Measurements from ENCODE around the gene ASS1.
"Not testable (repeated sequence)": the region's sequence is repeated elsewhere in the genome, so short reads cannot be mapped to it uniquely, and the experiment has no call there.

The ASS1 gene

DNA sequence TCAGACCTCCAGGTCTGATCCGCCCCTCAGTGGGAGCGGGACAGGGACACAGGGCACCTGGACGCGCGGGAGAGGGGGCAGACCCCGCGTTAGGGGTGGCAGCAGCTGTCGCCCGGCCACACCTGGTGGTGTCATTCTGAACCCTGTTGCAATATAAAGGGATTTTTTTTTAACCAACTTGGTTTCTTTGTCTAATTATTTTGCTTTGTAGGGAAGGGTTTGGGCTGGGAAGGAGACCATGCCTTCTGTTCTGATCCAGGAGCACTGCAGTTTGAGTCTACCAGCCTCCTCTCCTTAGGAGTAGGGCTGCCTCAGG lies 10.9 kb upstream of the ASS1 start:
- no peak for DNase-seq (ENCODE audit: low read depth in 2 of 2)

DNA sequence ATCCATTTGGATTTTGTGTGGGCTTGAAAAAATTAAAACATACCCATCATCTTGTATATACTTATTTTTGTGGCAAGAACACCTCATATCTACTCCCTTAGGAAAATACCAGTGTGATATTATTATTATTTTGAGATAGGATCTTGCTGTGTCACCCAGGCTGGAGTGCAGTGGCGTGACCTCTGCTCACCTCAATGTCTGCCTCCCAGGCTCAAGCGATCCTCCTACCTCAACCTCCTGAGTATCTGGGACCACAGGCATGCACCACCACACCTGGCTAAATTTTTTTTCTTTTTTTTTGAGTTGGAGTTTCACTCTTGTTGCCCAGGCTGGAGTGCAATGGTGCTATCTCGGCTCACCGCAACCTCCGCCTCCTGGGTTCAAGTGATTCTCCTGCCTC lies 10.1 kb upstream of the ASS1 start:
- not testable (repeated sequence) for DNase-seq (ENCODE audit: low read depth in 2 of 2)

DNA sequence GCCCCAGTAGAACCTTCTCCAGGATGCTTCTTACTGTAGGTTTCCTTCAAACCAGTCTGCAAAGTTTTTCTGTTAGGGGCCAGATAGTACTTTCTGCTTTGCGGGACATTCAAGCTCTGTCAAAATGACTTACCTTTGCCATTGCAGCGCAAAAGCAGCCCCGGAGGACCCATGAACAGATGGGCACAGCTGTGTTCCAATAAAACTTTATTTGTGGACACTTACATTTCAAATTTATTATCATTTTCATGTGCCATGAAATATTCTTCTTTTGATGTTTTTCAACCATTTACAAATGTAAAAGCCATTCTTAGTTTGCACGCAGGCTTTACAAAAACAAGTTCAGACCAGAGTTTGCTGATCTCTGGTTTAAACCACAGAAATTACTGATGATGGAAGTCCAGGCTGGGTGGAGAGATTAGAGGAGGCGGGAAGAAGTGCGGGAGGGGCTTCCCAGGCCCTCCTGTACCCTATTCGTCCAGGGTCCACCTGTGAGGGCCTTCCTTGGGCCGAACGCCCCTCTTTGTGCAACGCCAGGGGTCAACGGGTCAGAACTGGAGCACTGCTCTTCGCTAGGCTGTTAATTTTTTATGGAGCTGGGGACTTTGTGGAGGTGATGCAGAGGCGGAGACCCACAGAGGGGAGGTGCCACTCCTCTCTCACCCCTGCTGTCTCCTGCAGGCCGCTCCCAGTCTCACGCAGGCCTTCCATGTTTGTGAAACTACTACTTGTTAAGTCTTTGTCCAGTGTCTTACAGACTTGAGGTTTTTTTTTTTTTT lies 7.6 kb upstream of the ASS1 start:
- no peak for DNase-seq (ENCODE audit: low read depth in 2 of 2)

DNA sequence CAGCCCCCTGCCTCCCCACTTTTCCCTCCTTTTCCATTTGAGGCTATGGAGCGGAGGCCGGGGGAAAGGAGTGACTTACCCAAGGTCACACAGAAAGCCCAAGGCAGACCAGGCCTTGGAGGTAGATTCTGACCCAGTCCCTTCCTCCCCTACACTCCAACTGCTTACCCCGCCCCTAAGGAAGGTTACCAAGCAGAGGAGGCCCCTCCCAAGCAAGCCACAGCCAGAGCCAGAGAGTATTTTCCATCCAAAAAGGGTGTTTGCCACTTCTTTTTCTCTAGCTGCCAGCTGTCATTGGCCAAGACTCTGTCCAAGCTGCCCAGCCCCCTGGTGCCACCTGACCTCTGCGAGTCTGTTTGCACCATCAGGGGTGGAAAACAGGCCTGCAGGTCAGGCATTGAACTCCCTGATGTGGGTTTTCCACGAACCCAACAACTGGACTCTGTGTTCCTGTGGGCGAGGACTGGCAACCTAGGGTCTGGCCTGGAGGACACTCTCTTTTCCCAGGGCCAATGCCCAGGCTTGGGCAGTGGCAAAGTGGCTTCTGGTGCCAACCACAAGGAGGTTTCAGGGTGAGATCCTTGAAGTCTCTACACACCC lies 6.3 kb upstream of the ASS1 start:
- DNase-seq (ENCODE audit: low read depth in 2 of 2), result no peak

DNA sequence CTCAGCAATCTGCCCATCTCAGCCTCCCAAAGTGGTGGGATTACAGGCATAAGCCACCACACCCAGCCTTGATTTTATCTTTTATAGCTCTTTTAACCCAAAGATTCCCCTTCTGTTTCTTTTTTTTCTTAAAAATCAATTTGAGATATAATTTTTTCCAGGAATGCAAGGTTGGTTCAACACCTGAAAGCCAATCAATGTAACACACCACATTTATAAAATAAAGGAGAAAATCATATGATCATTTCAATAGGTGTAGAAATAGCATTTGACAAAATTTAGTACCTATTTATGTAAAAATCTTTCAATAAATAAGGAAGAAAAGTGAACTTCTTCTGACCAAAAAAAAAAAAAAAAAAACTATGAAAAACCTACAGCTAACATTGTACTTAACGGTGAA lies 3.7 kb upstream of the ASS1 start:
- DNase-seq (ENCODE audit: low read depth in 2 of 2), result no peak

DNA sequence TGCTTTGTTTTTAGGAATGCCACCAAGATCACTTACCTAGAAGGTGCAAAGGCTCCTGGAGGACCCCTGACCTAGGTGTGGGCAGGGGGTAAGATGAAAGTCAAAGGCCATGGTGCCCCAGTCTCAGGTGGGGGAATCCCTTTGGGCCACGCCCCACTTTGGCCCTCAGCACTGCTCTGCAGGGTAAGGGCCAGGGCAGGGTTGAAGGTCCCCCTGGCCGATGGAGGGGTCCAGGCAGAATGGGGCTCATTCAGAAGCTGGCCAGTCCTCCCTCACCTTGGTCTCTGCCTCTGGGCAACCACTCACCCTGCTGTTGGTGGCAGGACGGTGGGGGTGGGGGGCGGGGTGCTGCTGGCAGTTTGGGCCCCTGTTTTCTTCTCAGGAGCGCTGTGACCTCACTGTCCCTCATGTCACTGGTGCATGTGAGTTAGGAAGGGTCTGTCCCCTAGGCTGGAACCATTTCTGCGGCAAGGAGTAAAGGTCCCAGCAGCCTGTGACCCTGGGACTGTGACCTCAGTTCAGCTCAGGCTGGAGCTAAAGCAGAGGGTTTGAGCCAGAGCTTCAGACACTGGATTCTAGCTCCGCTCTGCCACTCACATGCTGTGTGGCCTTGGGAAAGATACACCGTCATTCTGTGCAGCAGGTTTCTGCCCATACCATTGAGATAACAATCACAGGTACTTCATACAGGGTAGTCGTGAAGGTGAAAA lies 1.9 kb upstream of the ASS1 start:
- no peak for DNase-seq (ENCODE audit: low read depth in 2 of 2)

DNA sequence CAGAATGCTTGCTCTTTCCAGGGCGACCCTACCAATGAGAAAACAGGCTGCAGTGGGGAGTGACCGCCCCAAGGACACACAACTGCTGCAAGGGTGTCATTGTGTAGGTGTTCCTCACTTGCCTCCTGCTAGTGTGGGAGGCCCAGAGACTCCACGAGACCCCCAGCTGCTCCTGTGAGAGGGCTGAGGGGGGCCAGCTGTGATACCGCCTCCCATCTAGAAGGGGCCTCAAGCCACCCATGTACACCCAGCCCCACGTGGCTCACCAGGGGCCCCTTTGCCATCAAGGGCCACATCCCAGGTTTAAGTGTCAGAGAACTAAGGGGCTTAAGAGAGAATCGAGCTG lies 1.3 kb upstream of the ASS1 start:
- DNase-seq (ENCODE audit: low read depth in 2 of 2), result no peak

DNA sequence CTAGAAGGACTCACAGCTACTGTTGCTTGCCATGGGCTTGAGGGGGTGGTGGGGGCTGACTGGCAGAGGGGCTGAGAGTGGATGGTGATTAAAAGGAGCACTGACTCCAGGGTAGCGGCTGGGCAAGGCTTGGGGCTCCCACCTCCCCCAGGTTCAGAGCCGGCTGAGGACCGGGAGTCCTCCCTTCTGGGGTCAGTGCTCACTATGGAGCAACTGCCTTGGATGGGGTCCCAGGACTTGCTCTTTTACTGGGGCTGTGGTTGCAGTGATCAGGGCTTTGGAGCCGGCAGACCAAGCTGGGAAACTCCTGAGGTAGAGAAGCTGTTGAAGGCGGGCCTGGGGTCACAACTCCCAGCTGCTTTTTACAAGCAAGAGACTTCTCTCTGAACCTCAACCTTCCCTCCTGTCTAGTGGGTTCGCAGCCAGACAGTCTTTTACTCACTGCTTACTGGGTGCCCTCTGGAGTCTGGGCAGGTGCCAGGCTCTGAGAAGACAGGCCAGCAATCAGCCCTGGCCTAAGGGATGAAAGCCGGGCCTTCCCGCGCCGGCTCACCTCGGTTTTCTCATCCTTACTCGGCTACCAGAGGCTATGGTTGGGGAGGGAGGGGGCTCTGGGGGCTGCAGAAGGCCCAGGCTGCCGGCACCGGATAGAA lies 795 bp upstream of the ASS1 start:
- no peak for DNase-seq (ENCODE audit: low read depth in 2 of 2)

DNA sequence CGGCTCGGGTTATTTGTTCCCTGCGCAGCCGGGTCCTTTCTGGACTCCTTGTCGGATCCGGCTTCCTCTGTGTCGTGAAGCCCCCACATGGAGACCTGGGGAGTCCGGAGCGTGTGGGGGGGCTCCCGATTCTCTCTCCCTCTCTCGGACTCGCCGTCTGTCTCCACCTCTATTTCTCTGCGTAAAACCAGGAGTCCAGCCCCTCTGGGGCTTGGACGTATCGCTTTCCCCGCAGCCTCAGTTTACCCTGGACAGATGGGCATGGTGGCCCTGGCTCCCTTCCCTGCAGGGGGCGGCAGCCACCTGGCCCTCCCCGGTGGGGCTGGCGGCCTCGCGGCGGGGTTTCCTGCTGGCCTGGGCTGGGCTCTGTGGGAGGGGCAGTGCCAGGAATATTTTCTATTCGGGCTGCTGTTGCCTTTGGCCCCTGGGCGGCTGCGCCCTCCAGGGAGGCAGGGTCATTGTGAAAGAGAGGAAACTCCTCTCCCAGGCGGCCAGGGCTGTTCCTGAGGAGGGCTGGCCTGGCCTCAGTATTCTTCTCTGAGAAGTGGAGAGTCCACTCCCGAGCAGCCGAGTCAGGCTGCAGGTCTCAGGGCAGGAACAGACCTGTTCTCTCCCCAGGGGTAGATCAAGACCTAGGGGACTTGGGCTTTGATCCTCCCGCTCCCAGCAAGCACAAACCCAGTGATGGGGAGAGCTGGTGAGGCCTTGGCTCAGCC lies 665 bp downstream of the ASS1 start:
- no peak for DNase-seq (ENCODE audit: low read depth in 2 of 2)

DNA sequence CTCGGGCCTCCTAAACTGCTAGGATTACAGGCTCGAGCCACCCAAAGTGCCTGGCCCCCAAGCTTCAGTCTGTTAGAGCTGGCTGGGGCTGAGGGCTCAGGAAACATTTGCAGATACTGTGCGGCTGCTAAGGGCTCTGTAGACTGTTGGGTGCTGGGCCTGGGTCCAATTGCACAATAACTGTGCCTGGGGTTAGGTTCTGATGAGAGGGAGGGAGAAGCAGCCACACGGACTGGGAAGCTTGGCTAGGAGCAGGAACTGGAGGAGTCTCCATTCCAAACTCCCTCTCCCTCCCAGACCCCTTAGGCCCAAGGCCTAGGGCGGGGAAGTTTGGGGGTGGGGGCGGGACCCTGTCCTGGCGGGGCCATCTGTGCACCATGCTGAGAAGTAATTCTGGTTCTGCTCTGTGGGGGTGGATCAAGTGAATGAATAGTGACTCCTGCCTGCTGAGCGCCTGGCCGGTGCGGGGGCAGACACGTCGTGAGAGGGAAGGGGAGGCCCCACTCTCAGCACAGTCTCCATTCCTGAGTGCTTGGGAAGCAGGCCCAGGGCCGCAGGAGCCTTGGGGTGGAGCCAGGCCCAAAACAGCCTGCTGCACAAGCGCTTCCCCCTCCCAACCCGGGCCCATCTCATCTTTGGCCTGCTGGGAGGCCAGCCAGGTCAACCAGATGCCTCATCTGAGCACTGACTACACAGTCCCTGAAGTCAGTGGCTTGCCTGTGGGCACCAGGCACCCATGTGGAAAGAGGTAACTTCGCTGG lies 1.5 kb downstream of the ASS1 start:
- peak; percentile 67 to 72 for DNase-seq (ENCODE audit: low read depth in 2 of 2)

DNA sequence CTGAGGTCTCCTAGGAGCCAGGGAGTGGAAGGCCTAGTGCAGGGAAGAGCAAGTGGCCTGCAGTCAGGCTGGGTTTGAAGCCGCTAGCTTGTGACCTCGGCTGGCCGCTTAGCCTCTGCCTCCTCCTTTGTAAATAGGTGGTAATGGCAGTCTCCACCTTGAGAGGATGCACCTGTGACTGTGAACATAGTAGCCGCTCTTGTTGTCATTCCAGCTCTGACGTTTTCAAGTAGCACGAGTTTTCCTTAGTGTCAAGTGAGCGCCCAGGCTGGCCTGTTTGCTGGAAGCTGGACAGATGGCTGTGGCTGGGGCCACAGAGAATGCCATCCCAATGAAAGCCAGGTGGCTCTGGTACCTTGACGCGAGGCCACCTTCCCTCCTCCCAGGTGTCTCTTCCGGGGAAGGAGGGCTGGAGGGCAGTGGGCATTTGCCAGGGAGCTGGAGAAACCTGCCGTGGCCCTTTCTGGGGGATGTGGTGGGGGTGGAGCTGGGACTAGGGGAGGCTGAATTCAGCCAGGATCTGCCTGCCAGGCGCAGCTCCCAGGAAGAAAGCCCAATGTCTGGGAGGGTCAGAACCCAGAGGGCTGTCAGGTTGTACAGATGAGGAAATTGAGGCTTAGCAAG lies 2.5 kb downstream of the ASS1 start:
- DNase-seq (ENCODE audit: low read depth in 2 of 2), result no peak

DNA sequence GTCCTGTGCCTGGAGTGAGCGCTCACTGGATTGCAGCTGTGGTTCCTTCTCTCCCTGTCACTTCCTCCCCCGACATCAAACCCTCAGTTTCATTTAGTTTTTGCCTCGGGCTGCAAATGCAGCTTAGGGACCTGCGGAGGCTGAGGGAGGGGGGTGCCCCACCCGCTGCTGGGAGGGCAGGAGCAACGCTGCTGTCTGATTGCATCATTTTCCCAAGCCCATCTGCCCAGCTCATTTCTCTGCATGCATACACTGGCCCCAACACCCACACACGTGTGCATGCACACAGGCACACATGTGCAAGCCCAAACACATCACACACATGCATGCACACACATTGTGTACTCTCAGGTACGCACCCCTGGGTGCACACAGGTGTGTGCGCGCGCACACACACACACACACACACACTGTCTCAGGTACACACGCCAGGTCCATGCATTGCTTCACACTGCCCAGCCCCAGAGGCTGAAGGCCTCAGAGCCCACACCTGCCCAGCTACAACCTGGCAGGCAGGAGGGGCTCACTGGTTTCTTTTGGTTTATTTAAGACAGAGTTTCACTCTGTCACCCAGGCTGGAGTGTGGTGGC lies 3.4 kb downstream of the ASS1 start:
- peak; percentile 53 for DNase-seq (ENCODE audit: low read depth in 2 of 2)

DNA sequence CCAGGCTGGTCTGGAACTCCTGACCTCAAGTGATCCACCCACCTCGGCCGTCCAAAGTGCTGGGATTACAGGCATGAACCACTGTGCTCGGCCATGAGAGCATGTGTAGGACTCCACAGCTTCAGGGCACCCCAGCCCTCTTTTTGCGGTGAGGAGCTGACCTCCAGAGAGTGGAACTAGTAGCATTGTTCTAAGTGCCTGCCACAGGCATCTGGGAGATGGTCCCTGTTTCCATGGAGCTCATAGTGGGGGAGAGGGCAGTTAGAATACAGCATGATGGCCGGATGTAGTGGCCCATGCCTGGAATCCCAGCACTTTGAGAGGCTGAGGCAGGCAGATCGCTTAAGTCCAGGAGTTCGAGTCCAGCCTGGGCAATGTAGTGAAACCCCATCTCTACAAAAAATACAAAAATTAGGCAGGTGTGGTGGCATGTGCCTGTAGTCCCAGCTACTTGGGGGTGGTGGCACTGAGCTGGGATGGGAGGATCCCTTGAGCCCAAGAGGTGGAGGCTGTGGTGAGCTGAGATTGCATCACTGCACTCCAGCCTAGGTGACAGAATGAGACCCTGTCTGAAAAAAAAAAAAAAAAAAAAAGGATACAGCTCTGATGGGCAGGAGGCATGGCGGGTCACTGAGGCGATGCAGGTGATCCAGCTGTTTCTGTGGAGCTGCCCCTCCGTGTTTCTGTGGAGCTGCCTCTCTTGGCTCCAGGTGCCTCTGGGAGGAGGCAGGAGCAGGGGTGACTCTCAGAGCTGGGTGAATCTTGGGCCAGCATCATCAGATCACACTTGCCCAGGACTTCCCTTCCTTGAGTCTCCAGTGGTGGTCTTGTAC lies 4.2 kb downstream of the ASS1 start:
- no peak for DNase-seq (ENCODE audit: low read depth in 2 of 2)

DNA sequence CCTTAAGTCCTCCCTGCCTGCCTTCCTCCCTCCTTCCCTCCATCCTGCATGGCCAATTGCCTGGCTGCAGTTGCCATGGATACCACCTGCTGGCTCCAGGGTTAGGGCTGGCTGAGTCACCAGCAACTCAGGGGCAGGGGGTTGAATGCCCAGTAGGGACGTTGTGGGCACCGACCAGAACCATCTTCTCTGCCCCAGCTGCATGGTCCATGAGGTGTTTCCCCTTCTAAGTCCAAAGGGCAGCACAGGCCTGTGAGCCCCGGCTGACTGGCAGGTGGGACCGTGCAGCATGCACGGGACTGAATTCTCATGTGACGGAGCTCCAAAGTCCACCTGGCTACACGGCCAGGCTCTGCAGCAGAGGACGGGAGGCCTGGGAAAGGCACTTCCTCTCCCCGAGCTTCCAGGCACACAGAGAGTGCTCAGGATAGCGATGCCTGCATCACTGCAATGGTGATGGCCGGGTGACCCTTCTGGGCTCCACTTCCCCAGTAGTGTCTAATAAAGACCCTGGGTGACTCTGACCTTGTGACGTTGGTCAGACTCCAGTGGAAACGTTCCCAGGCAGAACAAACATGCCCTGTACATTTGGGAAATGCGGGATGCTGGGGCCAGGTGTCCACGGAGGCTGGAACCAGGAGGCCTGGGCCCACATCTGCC lies 5.7 kb downstream of the ASS1 start:
- DNase-seq (ENCODE audit: low read depth in 2 of 2), result no peak

DNA sequence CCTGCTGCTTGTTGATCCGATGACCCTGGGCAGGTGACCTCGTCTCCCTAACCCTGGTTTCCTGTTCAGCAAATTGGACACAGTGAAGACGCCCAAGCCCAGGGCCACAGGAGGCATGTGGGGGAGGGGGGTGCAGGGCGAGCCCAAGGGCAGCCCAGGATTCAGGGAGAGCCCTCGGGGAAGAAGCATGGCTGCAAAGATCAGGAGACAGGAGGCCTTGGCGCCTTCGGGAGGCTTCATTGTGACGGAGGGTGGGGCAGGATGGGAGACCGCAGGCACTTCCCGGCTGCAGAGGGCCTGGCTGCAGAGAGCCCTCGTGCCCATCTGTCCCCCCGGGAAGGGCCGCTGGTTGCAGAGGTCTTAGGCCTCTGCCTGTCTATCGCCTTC lies 6.2 kb downstream of the ASS1 start:
- no peak for DNase-seq (ENCODE audit: low read depth in 2 of 2)

DNA sequence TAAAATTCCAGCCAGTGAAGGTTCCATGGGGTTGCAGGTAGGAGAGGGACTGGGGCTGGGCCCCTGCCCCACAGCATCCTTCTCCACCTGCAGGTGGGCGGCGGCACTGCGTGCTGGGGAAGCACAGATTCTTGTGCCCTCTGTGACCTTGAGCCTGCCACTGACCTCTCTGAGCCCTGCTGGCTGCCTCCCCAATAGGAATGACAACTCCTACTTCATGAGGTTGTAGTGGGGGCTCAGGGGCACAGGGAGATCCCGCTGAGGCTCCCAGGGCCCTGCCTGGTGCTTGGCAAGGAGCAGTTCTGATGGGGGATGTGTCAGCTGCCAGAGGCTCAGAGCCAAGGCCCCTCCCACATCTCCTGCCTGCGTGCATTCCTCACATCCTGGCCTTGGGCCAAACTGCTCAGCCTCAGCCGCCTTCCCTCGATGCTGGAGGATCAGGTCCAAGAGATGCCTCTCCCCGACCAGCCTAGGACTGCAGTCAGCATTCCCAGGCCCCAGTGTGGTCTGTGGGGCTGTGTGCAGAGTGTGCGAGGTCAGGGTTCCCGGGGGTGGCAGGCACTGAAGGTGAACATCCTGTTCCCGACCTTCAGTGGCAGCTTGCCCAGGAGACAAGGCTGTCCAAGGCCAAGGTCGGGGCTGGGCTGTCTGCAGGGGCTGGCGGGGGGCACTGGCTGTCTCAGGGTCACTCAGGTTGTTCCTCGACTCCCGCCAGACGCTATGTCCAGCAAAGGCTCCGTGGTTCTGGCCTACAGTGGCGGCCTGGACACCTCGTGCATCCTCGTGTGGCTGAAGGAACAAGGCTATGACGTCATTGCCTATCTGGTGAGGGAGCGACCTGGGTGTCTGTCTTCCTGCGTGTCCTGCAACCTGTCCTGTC lies 7.0 kb downstream of the ASS1 start:
- peak; percentile 90 to 92 for DNase-seq (ENCODE audit: low read depth in 2 of 2)

DNA sequence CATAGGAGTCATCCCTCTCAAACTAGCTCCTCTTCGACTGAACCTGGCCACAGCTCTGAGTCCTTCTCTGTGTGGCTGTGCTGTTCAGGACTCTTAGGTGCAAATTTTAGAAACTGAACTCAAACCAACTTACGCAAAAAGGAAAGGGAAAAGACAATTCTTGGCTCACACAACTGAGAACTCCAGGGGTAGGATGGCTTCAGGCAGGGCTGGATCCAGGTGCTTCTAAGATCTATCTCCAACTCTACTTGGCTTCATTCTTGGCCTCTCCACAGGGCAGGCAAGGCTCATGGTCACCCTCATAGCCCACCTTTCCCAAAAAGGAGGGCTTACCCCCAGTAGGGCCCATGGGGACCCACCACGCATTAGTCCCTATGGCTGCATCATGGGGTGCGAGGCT lies 8.1 kb downstream of the ASS1 start:
- no peak for DNase-seq (ENCODE audit: low read depth in 2 of 2)

DNA sequence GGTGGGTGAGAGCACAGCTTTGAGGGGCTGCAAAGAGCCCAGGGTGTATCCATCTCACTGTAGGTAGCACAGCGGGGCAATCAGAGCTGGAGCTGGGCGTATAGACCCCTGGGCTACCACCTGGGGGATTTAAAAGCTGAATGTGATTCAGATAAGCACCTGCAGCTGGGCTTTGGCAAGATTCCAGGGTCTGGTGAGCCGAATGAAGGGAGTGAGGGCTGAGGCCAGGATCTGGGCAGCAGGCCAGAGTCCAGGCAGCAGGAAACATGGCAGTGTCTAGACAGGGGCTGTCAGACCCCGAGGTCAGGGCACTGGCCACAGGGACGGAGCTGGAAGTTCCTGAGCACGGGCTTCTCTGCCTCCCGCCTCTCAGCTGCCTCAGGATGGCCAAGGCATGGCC lies 8.7 kb downstream of the ASS1 start:
- no peak for DNase-seq (ENCODE audit: low read depth in 2 of 2)
